Putamen (tissue), 1 donor: ENCODE data around the gene MORC3.
A peak's percentile ranks its signal among the peaks of the same experiment; 100 is the strongest.
"Not testable (repeated sequence)": the region's sequence is repeated elsewhere in the genome, so short reads cannot be mapped to it uniquely, and the experiment has no call there.

Source experiments
- DNase-seq: peaks from one replicate; pipeline ENCODE4 v3.0.0-alpha.2; 2016; ENCODE audit warnings: low spot score

MORC3 gene

GRCh38 chr21:36385233-36386030 is 65.4 kb downstream of the MORC3 start, which contains the start of gene CHAF1B:
TSS of gene CHAF1B (plus strand) at chr21:36385392. CDS start at chr21:36386137, 745 bp downstream.
- peak; percentile 63 for DNase-seq

- no peak for DNase-seq
Observed at GRCh38 chr21:36386031-36386642, 66.1 kb downstream of the MORC3 start.

GRCh38 chr21:36388096-36388495 is 68.1 kb downstream of the MORC3 start:
- no peak for DNase-seq

- no peak for DNase-seq
Observed at GRCh38 chr21:36388835-36389234, 68.8 kb downstream of the MORC3 start.

- DNase-seq, result not testable (repeated sequence)
Observed at GRCh38 chr21:36391649-36392048, 71.7 kb downstream of the MORC3 start.

- no peak for DNase-seq
Observed at GRCh38 chr21:36395353-36396111, 75.5 kb downstream of the MORC3 start.

- no peak for DNase-seq
Observed at GRCh38 chr21:36396325-36396724, 76.3 kb downstream of the MORC3 start.

- no peak for DNase-seq
Observed at GRCh38 chr21:36396971-36397370, 77.0 kb downstream of the MORC3 start.

GRCh38 chr21:36397606-36398005 is 77.6 kb downstream of the MORC3 start:
- DNase-seq, result no peak

GRCh38 chr21:36399736-36400135 is 79.7 kb downstream of the MORC3 start:
- not testable (repeated sequence) for DNase-seq

- no peak for DNase-seq
Observed at GRCh38 chr21:36400719-36401118, 80.7 kb downstream of the MORC3 start.

GRCh38 chr21:36402339-36402738 is 82.3 kb downstream of the MORC3 start:
- no peak for DNase-seq

- DNase-seq, result no peak
Observed at GRCh38 chr21:36403713-36404112, 83.7 kb downstream of the MORC3 start.

- no peak for DNase-seq
Observed at GRCh38 chr21:36408568-36408967, 88.6 kb downstream of the MORC3 start.

GRCh38 chr21:36411301-36411700 is 91.3 kb downstream of the MORC3 start:
- DNase-seq, result no peak

- no peak for DNase-seq
Observed at GRCh38 chr21:36412916-36413315, 92.9 kb downstream of the MORC3 start.

- DNase-seq, result no peak
Observed at GRCh38 chr21:36415375-36415774, 95.4 kb downstream of the MORC3 start.

GRCh38 chr21:36419241-36419640 is 99.2 kb downstream of the MORC3 start:
- DNase-seq, result no peak

GRCh38 chr21:36419996-36420395 is 100.0 kb downstream of the MORC3 start:
- peak; percentile 57 for DNase-seq

- DNase-seq, result no peak
Observed at GRCh38 chr21:36420571-36421339, 100.8 kb downstream of the MORC3 start.

- no peak for DNase-seq
Observed at GRCh38 chr21:36422279-36423098, 102.5 kb downstream of the MORC3 start.
